Liver (tissue), 9 donors: ENCODE data around the gene INIP. TPM values are rescaled to one million over a fixed set of nuclear protein-coding genes. Genes with fewer than 3 reads are reported as not detected.
A peak's percentile ranks its signal among the peaks of the same experiment; 100 is the strongest.

ENCODE experiments used
- DNase-seq: peaks from one replicate; pipeline ENCODE4 v3.0.0-alpha.2; 2017; ENCODE audit warnings: low spot score
- H3K27ac ChIP-seq, 2 donors: one replicate each; pipeline ENCODE4 v1.7.0; 2013; ENCODE audit warnings: inconsistent platforms in 2 of 2, low read length in 2 of 2, control low read depth in 1 of 2, low read depth in 1 of 2, mild to moderate bottlenecking in 1 of 2
- H3K27me3 ChIP-seq, 4 donors: one replicate each; pipeline versions ENCODE4 v1.6.1 to v1.7.0; 2013; ENCODE audit warnings: low read length in 3 of 4, inconsistent platforms in 1 of 4, mild to moderate bottlenecking in 1 of 4, moderate library complexity in 1 of 4; ENCODE audit not compliant: control insufficient read depth in 4 of 4, insufficient read depth in 4 of 4
- H3K36me3 ChIP-seq, 4 donors: one replicate each; pipeline versions ENCODE4 v1.6.1 to v1.7.0; 2013; ENCODE audit warnings: low read length in 3 of 4, mild to moderate bottlenecking in 3 of 4, low read depth in 1 of 4, moderate library complexity in 1 of 4; ENCODE audit not compliant: control insufficient read depth in 4 of 4, insufficient read depth in 3 of 4
- H3K4me1 ChIP-seq, 4 donors: one replicate each; pipeline versions ENCODE4 v1.6.1 to v1.7.0; 2013; ENCODE audit warnings: low read length in 3 of 4, mild to moderate bottlenecking in 3 of 4, moderate library complexity in 1 of 4; ENCODE audit not compliant: control insufficient read depth in 4 of 4, insufficient read depth in 4 of 4
- H3K4me3 ChIP-seq, 3 donors: one replicate each; pipeline versions ENCODE4 v1.6.1 to v1.7.0; 2013; ENCODE audit warnings: low read length in 3 of 3, control low read depth in 1 of 3, low read depth in 1 of 3, mild to moderate bottlenecking in 1 of 3
- H3K9ac ChIP-seq, 2 donors: one replicate each; pipeline ENCODE4 v1.7.0; 2013; ENCODE audit warnings: low read length in 2 of 2, mild to moderate bottlenecking in 2 of 2, moderate library complexity in 2 of 2, control low read depth in 1 of 2, low read depth in 1 of 2
- H3K9me3 ChIP-seq, 4 donors: one replicate each; pipeline versions ENCODE4 v1.6.1 to v1.7.0; 2013; ENCODE audit warnings: low read length in 3 of 4; ENCODE audit not compliant: control insufficient read depth in 4 of 4
- CTCF ChIP-seq: fragments of 150-350 bp; IDR thresholded peaks from 2 replicates; pipeline ENCODE4 v1.5.1; 2017; ENCODE audit warnings: improper control_type of control experiment, low read depth, low read length; ENCODE audit not compliant: missing input control
- EGR1 ChIP-seq, 2 donors: IDR thresholded peaks; 2 replicates each; pipeline ENCODE4 v1.6.1; 2016 to 2018; ENCODE audit warnings: antibody characterized with exemption in 2 of 2, low read depth in 2 of 2
- FOXA1 ChIP-seq: IDR thresholded peaks from 2 replicates; pipeline ENCODE4 v1.6.1; 2016; ENCODE audit warnings: antibody characterized with exemption
- FOXA2 ChIP-seq: IDR thresholded peaks from 2 replicates; pipeline ENCODE4 v1.6.1; 2016; ENCODE audit warnings: antibody characterized with exemption
- GABPA ChIP-seq, 2 donors: IDR thresholded peaks in 1 of 2; conservative IDR thresholded peaks in 1 of 2; 2 replicates each; pipeline ENCODE4 v1.6.1; 2016; ENCODE audit warnings: antibody characterized with exemption in 2 of 2, mild to moderate bottlenecking in 1 of 2, moderate library complexity in 1 of 2
- HNF4A ChIP-seq, 2 donors: conservative IDR thresholded peaks; 2 replicates each; pipeline ENCODE4 v1.6.1; 2016; ENCODE audit warnings: antibody characterized with exemption in 2 of 2, mild to moderate bottlenecking in 2 of 2
- HNF4G ChIP-seq: IDR thresholded peaks from 2 replicates; pipeline ENCODE4 v1.6.1; 2016; ENCODE audit warnings: antibody characterized with exemption
- JUND ChIP-seq, 2 donors: IDR thresholded peaks; 2 replicates each; pipeline ENCODE4 v1.6.1; 2016; ENCODE audit warnings: antibody characterized with exemption in 2 of 2
- MAX ChIP-seq: IDR thresholded peaks from 2 replicates; pipeline ENCODE4 v1.6.1; 2016; ENCODE audit warnings: antibody characterized with exemption
- NR2F2 ChIP-seq: IDR thresholded peaks from 2 replicates; pipeline ENCODE4 v1.6.1; 2016; ENCODE audit warnings: antibody characterized with exemption
- RAD21 ChIP-seq, 2 donors: IDR thresholded peaks; 2 replicates each; pipeline ENCODE4 v1.6.1; 2016; ENCODE audit warnings: antibody characterized with exemption in 2 of 2, mild to moderate bottlenecking in 2 of 2
- REST ChIP-seq: IDR thresholded peaks from 2 replicates; pipeline ENCODE4 v1.6.1; 2016; ENCODE audit warnings: antibody characterized with exemption, mild to moderate bottlenecking
- RXRA ChIP-seq, 2 donors: IDR thresholded peaks; 2 replicates each; pipeline ENCODE4 v1.6.1; 2017 to 2018; ENCODE audit warnings: antibody characterized with exemption in 2 of 2, mild to moderate bottlenecking in 1 of 2
- SP1 ChIP-seq: IDR thresholded peaks from 2 replicates; pipeline ENCODE4 v1.6.1; 2018; ENCODE audit warnings: antibody characterized with exemption, mild to moderate bottlenecking
- TAF1 ChIP-seq: conservative IDR thresholded peaks from 2 replicates; pipeline ENCODE4 v1.6.1; 2016; ENCODE audit warnings: antibody characterized with exemption, mild to moderate bottlenecking
- YY1 ChIP-seq: IDR thresholded peaks from 2 replicates; pipeline ENCODE4 v1.6.1; 2016; ENCODE audit warnings: antibody characterized with exemption, mild to moderate bottlenecking
- ZBTB33 ChIP-seq: IDR thresholded peaks from 2 replicates; pipeline ENCODE4 v1.6.1; 2016; ENCODE audit warnings: antibody characterized with exemption
- WGBS: extraction: QIAGEN DNeasy Blood & Tissue Kit; methylation state at CpG from one replicate; pipeline ENCODE4 v1.1.7; 2013; 5-methylcytosine and 5-hydroxymethylcytosine counted together
- polyA plus RNA-seq, 2 donors: library from polyadenylated mRNA; stranded (reverse) in 1 of 2; unstranded in 1 of 2; fragments of 200-250 nt in 1 of 2; fragments of >200 nt in 1 of 2; fragmentation: Nextera tagmentation in 1 of 2; extraction: Ambion mirVana in 1 of 2; gene quantifications; one replicate each; pipeline versions ENCODE4 v1.2.1 to v1.2.3, GENCODE V29; 2013 to 2015
- total RNA-seq, 2 donors: library from RNA; depleted of rRNA; stranded (reverse); fragments of >200 nt; gene quantifications; one replicate each; pipeline ENCODE4 v1.2.3, GENCODE V29; 2014
- donor health status: healthy.
- donor health status: healthy.
- donor health status: healthy.
- donor health status: healthy.
- donor health status: healthy.

The INIP gene
- total and polyA plus RNA-seq, 4 donors: 6.2 to 13.3 (median 10.2) TPM

- H3K9me3 ChIP-seq: no peaks in the 10 kb centered on the region
- H3K9ac ChIP-seq: no peak overlapping the region
- H3K4me3 ChIP-seq: no peak overlapping the region
- DNase-seq: no peak
- TF ChIP-seq YY1 (no peak), HNF4A (conservative IDR thresholded peaks at IDR 0.05) (no peak), REST (no peak), MAX (no peak), HNF4G (no peak), FOXA2 (no peak), CTCF (no peak), ZBTB33 (no peak), FOXA1 (no peak), SP1 (no peak), RAD21 (IDR thresholded peaks at IDR 0.05) (no peak), GABPA (IDR thresholded peaks at IDR 0.05 in 1 of 2, conservative IDR thresholded peaks at IDR 0.05 in 1 of 2) (no peak), TAF1 (no peak), EGR1 (IDR thresholded peaks at IDR 0.05; ENCODE audit: low read depth in 2 of 2) (no peak), NR2F2 (no peak), RXRA (IDR thresholded peaks at IDR 0.05) (no peak), JUND (IDR thresholded peaks at IDR 0.05) (no peak)
- no peaks in the 10 kb centered on the region for H3K36me3 ChIP-seq
- WGBS: 95% methylated on average over 1 of the region's 1 CpG
- H3K4me1 ChIP-seq: peaks cover 0 to 8% (median 3%) of the 10 kb centered on the region in 4 donors
- H3K27ac ChIP-seq: no peak overlapping the region
- no peaks in the 10 kb centered on the region for H3K27me3 ChIP-seq
Measured at GRCh38 chr9:112765281-112765680, 47.4 kb upstream of the INIP start.

GRCh38 chr9:112764837-112765236 lies 46.9 kb upstream of the INIP start:
- no peak overlapping the region for H3K9ac ChIP-seq
- 68% methylated on average over 7 of the region's 7 CpGs for WGBS
- no peak overlapping the region for H3K4me3 ChIP-seq
- H3K27ac ChIP-seq: no peak overlapping the region
- DNase-seq: peak; percentile 42
- no peaks in the 10 kb centered on the region for H3K9me3 ChIP-seq
- H3K4me1 ChIP-seq: peaks cover 0 to 8% (median 3%) of the 10 kb centered on the region in 4 donors
- H3K36me3 ChIP-seq: no peaks in the 10 kb centered on the region
- H3K27me3 ChIP-seq: no peaks in the 10 kb centered on the region
- TF ChIP-seq SP1: peak; percentile 34
- TF ChIP-seq HNF4A (conservative IDR thresholded peaks at IDR 0.05): peak; percentile 22 to 66
- TF ChIP-seq GABPA (IDR thresholded peaks at IDR 0.05 in 1 of 2, conservative IDR thresholded peaks at IDR 0.05 in 1 of 2): no peak
- TF ChIP-seq RXRA (IDR thresholded peaks at IDR 0.05): peak in 1 of 2 donors; percentile 55
